Measurements from ENCODE around the gene ATP5PB.

- TF ChIP-seq, protein P1, sequence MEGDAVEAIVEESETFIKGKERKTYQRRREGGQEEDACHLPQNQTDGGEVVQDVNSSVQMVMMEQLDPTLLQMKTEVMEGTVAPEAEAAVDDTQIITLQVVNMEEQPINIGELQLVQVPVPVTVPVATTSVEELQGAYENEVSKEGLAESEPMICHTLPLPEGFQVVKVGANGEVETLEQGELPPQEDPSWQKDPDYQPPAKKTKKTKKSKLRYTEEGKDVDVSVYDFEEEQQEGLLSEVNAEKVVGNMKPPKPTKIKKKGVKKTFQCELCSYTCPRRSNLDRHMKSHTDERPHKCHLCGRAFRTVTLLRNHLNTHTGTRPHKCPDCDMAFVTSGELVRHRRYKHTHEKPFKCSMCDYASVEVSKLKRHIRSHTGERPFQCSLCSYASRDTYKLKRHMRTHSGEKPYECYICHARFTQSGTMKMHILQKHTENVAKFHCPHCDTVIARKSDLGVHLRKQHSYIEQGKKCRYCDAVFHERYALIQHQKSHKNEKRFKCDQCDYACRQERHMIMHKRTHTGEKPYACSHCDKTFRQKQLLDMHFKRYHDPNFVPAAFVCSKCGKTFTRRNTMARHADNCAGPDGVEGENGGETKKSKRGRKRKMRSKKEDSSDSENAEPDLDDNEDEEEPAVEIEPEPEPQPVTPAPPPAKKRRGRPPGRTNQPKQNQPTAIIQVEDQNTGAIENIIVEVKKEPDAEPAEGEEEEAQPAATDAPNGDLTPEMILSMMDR (IDR thresholded peaks at IDR 0.05; ENCODE audit: borderline replicate concordance, extremely low read depth, low read length, poor library complexity, severe bottlenecking) = no peak
- TF ChIP-seq EZH2 (IDR thresholded peaks at IDR 0.05; ENCODE audit: borderline replicate concordance, low read depth, low read length, severe bottlenecking) = no peak
Measured at GRCh38 chr1:111452581-111452980, 3.3 kb downstream of the ATP5PB start.
